HCT116 (cell line): ENCODE measurements around the gene DLL1. TPM values are rescaled to one million over a fixed set of nuclear protein-coding genes. Genes with fewer than 3 reads are reported as not detected.

Source experiments
- ATAC-seq: fragments of 200-7000 bp; cut with Tn5 transposase; 2 replicates; pipeline ENCODE4 v1.9.1; 2020; ENCODE audit warnings: mild to moderate bottlenecking, moderate library complexity
- BruUV-seq: library from RNA; stranded (reverse); fragments of 400-500 nt; replicated peaks from 2 replicates; lab custom pipeline; 2021; lab: Mats Ljungman, UMichigan
- CTCF ChIA-PET: fragments of 300-600 bp; sonication (Branson Sonifier 250); formaldehyde crosslinking; loops from one replicate; lab custom pipeline; 2021; ENCODE audit warnings: antibody characterized with exemption; lab: Charles Lee
- POLR2A ChIA-PET: fragments of 300-600, 350-600 bp; sonication (Branson Sonifier 250); formaldehyde crosslinking; loops from one replicate; lab custom pipeline; 2021; ENCODE audit warnings: antibody characterized with exemption; lab: Charles Lee
- RAD21 ChIA-PET, 2 experiments: fragments of 300-600 bp; sonication (Branson Sonifier 250); formaldehyde crosslinking; loops; one replicate each; lab custom pipeline; 2023; ENCODE audit warnings: low total read pairs in 2 of 2; ENCODE audit not compliant: uncharacterized antibody in 2 of 2, unreplicated experiment in 2 of 2, low non-redundant PET in 1 of 2; lab: Charles Lee
- DNase-seq: peaks from one replicate; pipeline ENCODE4 v3.0.0-alpha.2; 2010; ENCODE audit warnings: low read depth, low spot score
- H2AFZ ChIP-seq: fragments of 200-600 bp; shearing (Covaris generic), sonication (generic); 2 replicates; pipeline ENCODE4 v1.6.1; 2017; ENCODE audit warnings: low read depth, mixed run types, mixed read lengths, antibody characterized with exemption, low read length; ENCODE audit not compliant: poor library complexity, severe bottlenecking
- H3K27ac ChIP-seq: 2 replicates; pipeline ENCODE4 v1.5.1; 2012; ENCODE audit warnings: low read depth, low read length
- H3K27me3 ChIP-seq: fragments of 200-600 bp; sonication (generic); 2 replicates; pipeline ENCODE4 v1.6.1; 2016; ENCODE audit warnings: mixed run types, low read length, mixed read lengths; ENCODE audit not compliant: insufficient read depth
- H3K36me3 ChIP-seq, 2 experiments: fragments of 200-500 bp in 1 of 2; fragments of 200-600 bp in 1 of 2; sonication (Bioruptor generic) in 1 of 2; sonication (generic) in 1 of 2; 2 replicates each; pipeline versions ENCODE4 v1.5.1 to v1.6.1; 2014 to 2016; ENCODE audit warnings: low read length in 2 of 2, inconsistent platforms in 1 of 2, mixed read lengths in 1 of 2, mixed run types in 1 of 2; ENCODE audit not compliant: insufficient read depth in 2 of 2, control insufficient read depth in 1 of 2
- H3K4me1 ChIP-seq, 2 experiments: fragments of 200-600 bp in 1 of 2; sonication (generic) in 1 of 2; 2 replicates each; pipeline versions ENCODE4 v1.5.1 to v1.6.1; 2012 to 2017; ENCODE audit warnings: low read length in 2 of 2, inconsistent platforms in 1 of 2, mild to moderate bottlenecking in 1 of 2, mixed read lengths in 1 of 2, mixed run types in 1 of 2, moderate library complexity in 1 of 2; ENCODE audit not compliant: insufficient read depth in 2 of 2, control insufficient read depth in 1 of 2
- H3K4me2 ChIP-seq: fragments of 200-600 bp; sonication (generic); 2 replicates; pipeline ENCODE4 v1.6.1; 2017; ENCODE audit warnings: mixed run types, low read length, mixed read lengths
- H3K4me3 ChIP-seq, 2 experiments: fragments of 200-600 bp in 1 of 2; sonication (generic) in 1 of 2; replicated peaks in 1 of 2; 2 replicates each; pipeline ENCODE4 v1.5.1; 2011 to 2016; ENCODE audit warnings: low read length in 2 of 2, control low read depth in 1 of 2, low read depth in 1 of 2, mild to moderate bottlenecking in 1 of 2, mixed read lengths in 1 of 2, mixed run types in 1 of 2
- H3K79me2 ChIP-seq: fragments of 200-600 bp; sonication (generic); 2 replicates; pipeline ENCODE4 v1.6.1; 2017; ENCODE audit warnings: mild to moderate bottlenecking, mixed run types, low read length, moderate library complexity, mixed read lengths; ENCODE audit not compliant: insufficient read depth
- H3K9ac ChIP-seq: fragments of 200-600 bp; sonication (generic); 2 replicates; pipeline ENCODE4 v1.6.1; 2016; ENCODE audit warnings: low read length, mixed read lengths
- H3K9me2 ChIP-seq: fragments of 200-600 bp; sonication (generic), shearing (Covaris generic); 2 replicates; pipeline ENCODE4 v1.6.1; 2017; ENCODE audit warnings: mixed run types, mild to moderate bottlenecking, moderate library complexity; ENCODE audit not compliant: insufficient read depth
- H3K9me3 ChIP-seq, 2 experiments: fragments of 200-500 bp in 1 of 2; fragments of 200-600 bp in 1 of 2; sonication (Bioruptor generic) in 1 of 2; sonication (generic) in 1 of 2; 2 replicates each; pipeline ENCODE4 v1.6.1; 2014 to 2017; ENCODE audit warnings: low read length in 2 of 2, mixed read lengths in 2 of 2, inconsistent platforms in 1 of 2, low read depth in 1 of 2, mild to moderate bottlenecking in 1 of 2, mixed run types in 1 of 2, moderate library complexity in 1 of 2; ENCODE audit not compliant: control insufficient read depth in 1 of 2, insufficient read depth in 1 of 2
- H4K20me1 ChIP-seq: fragments of 200-600 bp; sonication (generic), shearing (Covaris generic); 2 replicates; pipeline ENCODE4 v1.6.1; 2017; ENCODE audit warnings: mixed run types, mild to moderate bottlenecking, moderate library complexity; ENCODE audit not compliant: insufficient read depth
- EZH2phosphoT487 ChIP-seq: fragments of 200-600 bp; IDR thresholded peaks from 2 replicates; pipeline ENCODE4 v1.6.1; 2018; ENCODE audit warnings: antibody characterized with exemption, borderline replicate concordance
- FOSL1 ChIP-seq: IDR thresholded peaks from 2 replicates; pipeline ENCODE4 v1.6.1; 2012; ENCODE audit warnings: low read depth
- POLR2A ChIP-seq: IDR thresholded peaks from 2 replicates; pipeline ENCODE4 v1.7.0; 2011; ENCODE audit warnings: borderline replicate concordance; ENCODE audit not compliant: insufficient read depth, insufficient read length; ENCODE audit errors: extremely low read depth
- intact Hi-C: fragments of 100-400 bp; cut with micrococcal nuclease; formaldehyde crosslinking; loops from 2 replicates; pipeline ENCODE4 v1.10.0; 2022
- total RNA-seq: library from RNA; stranded (reverse); gene quantifications from one replicate; pipeline ENCODE4 v1.2.1, GENCODE V29; 2021; ENCODE audit not compliant: unreplicated experiment
- TF ChIP-seq, protein P1 (sequence below): IDR thresholded peaks from 2 replicates; pipeline ENCODE4 v1.6.1; 2011; ENCODE audit warnings: mild to moderate bottlenecking, low read length, moderate library complexity; ENCODE audit not compliant: insufficient replicate concordance; ENCODE audit errors: extremely low read depth
- TF ChIP-seq, protein P2 (sequence below): IDR thresholded peaks from 2 replicates; pipeline ENCODE4 v1.6.1; 2012

Gene DLL1
- total RNA-seq, 1 experiment from 2014 or later: 5.3 TPM

DNA sequence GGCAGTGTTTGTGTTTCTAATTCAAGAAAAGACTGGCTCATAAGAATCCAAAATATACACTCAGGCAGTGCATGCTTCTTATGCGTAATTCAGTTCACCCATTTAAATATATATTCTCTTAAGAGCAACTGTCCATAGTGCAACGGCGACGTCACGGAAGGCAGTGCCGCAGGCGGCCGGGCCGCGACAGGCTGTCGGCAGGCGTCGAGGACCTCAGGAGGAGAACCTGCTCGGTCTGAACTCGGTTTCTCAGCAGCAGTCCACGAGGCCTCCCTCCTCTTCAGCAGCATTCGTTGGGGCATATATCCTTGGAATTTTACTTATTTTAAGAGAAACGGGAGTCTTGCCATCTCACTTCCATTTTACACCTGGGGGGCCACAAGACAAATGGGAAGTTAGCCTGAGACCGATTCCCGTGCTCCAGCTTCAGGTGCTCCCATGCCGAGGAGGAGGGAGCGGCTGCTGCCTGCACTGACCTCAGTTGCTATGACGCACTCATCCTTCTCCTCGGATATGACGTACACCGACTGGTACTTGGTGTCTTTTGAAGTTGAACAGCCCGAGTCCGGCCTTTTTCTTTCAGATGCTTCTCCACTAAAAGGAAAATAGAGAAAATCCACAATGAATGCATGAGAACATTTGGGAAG is 8.2 kb downstream of the DLL1 start:
- H2AFZ ChIP-seq: no peak overlapping the region
- POLR2A ChIA-PET: no interaction called here
- no peak overlapping the region for H3K9ac ChIP-seq
- ATAC-seq (no peak), DNase-seq (no peak)
- TF ChIP-seq, protein P1, sequence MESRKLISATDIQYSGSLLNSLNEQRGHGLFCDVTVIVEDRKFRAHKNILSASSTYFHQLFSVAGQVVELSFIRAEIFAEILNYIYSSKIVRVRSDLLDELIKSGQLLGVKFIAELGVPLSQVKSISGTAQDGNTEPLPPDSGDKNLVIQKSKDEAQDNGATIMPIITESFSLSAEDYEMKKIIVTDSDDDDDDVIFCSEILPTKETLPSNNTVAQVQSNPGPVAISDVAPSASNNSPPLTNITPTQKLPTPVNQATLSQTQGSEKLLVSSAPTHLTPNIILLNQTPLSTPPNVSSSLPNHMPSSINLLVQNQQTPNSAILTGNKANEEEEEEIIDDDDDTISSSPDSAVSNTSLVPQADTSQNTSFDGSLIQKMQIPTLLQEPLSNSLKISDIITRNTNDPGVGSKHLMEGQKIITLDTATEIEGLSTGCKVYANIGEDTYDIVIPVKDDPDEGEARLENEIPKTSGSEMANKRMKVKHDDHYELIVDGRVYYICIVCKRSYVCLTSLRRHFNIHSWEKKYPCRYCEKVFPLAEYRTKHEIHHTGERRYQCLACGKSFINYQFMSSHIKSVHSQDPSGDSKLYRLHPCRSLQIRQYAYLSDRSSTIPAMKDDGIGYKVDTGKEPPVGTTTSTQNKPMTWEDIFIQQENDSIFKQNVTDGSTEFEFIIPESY: no peak
- TF ChIP-seq POLR2A (no peak), FOSL1 (no peak), EZH2phosphoT487 (no peak)
- TF ChIP-seq, protein P2, sequence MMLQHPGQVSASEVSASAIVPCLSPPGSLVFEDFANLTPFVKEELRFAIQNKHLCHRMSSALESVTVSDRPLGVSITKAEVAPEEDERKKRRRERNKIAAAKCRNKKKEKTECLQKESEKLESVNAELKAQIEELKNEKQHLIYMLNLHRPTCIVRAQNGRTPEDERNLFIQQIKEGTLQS: no peak
- no TSS peak for BruUV-seq
- H3K4me1 ChIP-seq: peaks cover 0 to 11% of the 10 kb centered on the region in 2 experiments; a peak in 3 of 4 replicates
- no peaks in the 10 kb centered on the region for H4K20me1 ChIP-seq
- no peaks in the 10 kb centered on the region; a peak in 1 of 4 replicates for H3K36me3 ChIP-seq
- no peak overlapping the region for H3K4me3 ChIP-seq
- no peaks in the 10 kb centered on the region for H3K27me3 ChIP-seq
- H3K79me2 ChIP-seq: no peaks in the 10 kb centered on the region
- H3K27ac ChIP-seq: no peak overlapping the region
- no peaks in the 10 kb centered on the region for H3K9me3 ChIP-seq
- CTCF ChIA-PET: no interaction called here
- H3K9me2 ChIP-seq: no peaks in the 10 kb centered on the region
- RAD21 ChIA-PET: no interaction called here
- intact Hi-C loops: no loop called here
- H3K4me2 ChIP-seq: no peak overlapping the region
